ENCODE results near the gene ADAM22.

The ADAM22 gene

GRCh38 chr7:88203401-88203800 lies 269.4 kb downstream of the ADAM22 start:
- no peak overlapping the region for H3K4me3 ChIP-seq (ENCODE audit: low read depth, low read length)
- TF ChIP-seq CTCF (IDR thresholded peaks at IDR 0.05; ENCODE audit: low read depth, low read length), result no peak
- in situ Hi-C loops (cut with HindIII; ENCODE audit: low sequenced_read_pairs), result no loop called here
- DNase-seq (ENCODE audit: low read depth, low spot score), result no peak

GRCh38 chr7:88204525-88205110 lies 270.6 kb downstream of the ADAM22 start:
- in situ Hi-C loops (cut with HindIII; ENCODE audit: low sequenced_read_pairs), result no loop called here
- H3K4me3 ChIP-seq (ENCODE audit: low read depth, low read length), result no peak overlapping the region
- TF ChIP-seq CTCF (IDR thresholded peaks at IDR 0.05; ENCODE audit: low read depth, low read length), result no peak
- DNase-seq (ENCODE audit: low read depth, low spot score), result no peak

- DNase-seq (ENCODE audit: low read depth, low spot score), result no peak
- TF ChIP-seq CTCF (IDR thresholded peaks at IDR 0.05; ENCODE audit: low read depth, low read length), result no peak
- in situ Hi-C loops (cut with HindIII; ENCODE audit: low sequenced_read_pairs), result no loop called here
- no peak overlapping the region for H3K4me3 ChIP-seq (ENCODE audit: low read depth, low read length)
Observed at GRCh38 chr7:88205179-88205578, 271.1 kb downstream of the ADAM22 start.

GRCh38 chr7:88206254-88206653 lies 272.2 kb downstream of the ADAM22 start:
- no peak for DNase-seq (ENCODE audit: low read depth, low spot score)
- TF ChIP-seq CTCF (IDR thresholded peaks at IDR 0.05; ENCODE audit: low read depth, low read length), result no peak
- in situ Hi-C loops (cut with HindIII; ENCODE audit: low sequenced_read_pairs), result no loop called here
- no peak overlapping the region for H3K4me3 ChIP-seq (ENCODE audit: low read depth, low read length)

GRCh38 chr7:88208521-88208920 lies 274.5 kb downstream of the ADAM22 start:
- no peak for TF ChIP-seq CTCF (IDR thresholded peaks at IDR 0.05; ENCODE audit: low read depth, low read length)
- no peak for DNase-seq (ENCODE audit: low read depth, low spot score)
- in situ Hi-C loops (cut with HindIII; ENCODE audit: low sequenced_read_pairs), result no loop called here
- no peak overlapping the region for H3K4me3 ChIP-seq (ENCODE audit: low read depth, low read length)

- no peak for DNase-seq (ENCODE audit: low read depth, low spot score)
- no peak for TF ChIP-seq CTCF (IDR thresholded peaks at IDR 0.05; ENCODE audit: low read depth, low read length)
- in situ Hi-C loops (cut with HindIII; ENCODE audit: low sequenced_read_pairs), result no loop called here
- no peak overlapping the region for H3K4me3 ChIP-seq (ENCODE audit: low read depth, low read length)
Observed at GRCh38 chr7:88212918-88213317, 278.9 kb downstream of the ADAM22 start.

GRCh38 chr7:88214456-88214855 lies 280.4 kb downstream of the ADAM22 start:
- no peak for TF ChIP-seq CTCF (IDR thresholded peaks at IDR 0.05; ENCODE audit: low read depth, low read length)
- H3K4me3 ChIP-seq (ENCODE audit: low read depth, low read length), result no peak overlapping the region
- DNase-seq (ENCODE audit: low read depth, low spot score), result no peak
- in situ Hi-C loops (cut with HindIII; ENCODE audit: low sequenced_read_pairs), result no loop called here
